GM12864 (cell line): Measurements from ENCODE around the gene FBLN1.

Experiments used
- DNase-seq: peaks from one replicate; pipeline ENCODE4 v3.0.0-alpha.2; 2011; ENCODE audit warnings: low read depth
- H3K4me3 ChIP-seq: 2 replicates; pipeline ENCODE4 v1.5.1; 2011; ENCODE audit warnings: mild to moderate bottlenecking, low read depth, low read length, control low read depth
- CTCF ChIP-seq: IDR thresholded peaks from 2 replicates; pipeline ENCODE4 v1.5.1; 2011; ENCODE audit warnings: low read depth, mild to moderate bottlenecking, moderate library complexity, low read length, control low read depth, inconsistent platforms; ENCODE audit errors: missing control alignments

FBLN1 gene

DNA sequence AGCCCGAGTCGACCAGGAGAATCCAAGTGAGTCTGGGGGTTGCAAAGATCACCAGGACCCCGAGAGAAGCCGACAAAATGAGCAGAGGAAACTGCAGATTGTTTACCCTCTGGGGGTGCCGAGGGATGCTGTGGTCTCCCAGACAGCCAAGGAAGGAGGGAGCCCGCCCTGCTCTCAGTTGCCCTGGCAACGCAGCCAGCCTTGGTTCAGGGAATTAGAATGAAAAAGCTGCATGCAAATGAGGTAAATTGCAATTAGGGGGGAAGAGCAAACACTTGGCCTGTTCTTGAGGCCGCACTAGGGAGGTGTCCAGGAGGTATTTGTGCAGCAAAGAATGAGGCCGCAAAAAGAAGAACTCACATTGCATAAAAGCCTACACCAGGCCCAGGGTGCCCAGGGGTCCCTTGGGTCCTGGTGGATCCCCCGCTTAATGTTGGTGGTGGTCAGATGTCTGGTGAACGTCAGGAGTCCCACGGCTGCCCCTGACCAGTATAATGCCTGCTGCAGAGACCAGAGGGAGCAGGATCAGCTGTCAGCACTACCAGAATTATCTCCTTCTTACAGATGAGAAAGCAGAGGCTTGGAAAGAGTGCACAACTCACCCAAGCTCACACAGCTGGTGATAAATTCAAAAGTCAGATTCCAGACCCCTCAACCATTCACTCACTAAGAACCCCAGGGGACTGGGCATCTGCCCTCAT, 128.6 kb downstream of the FBLN1 start:
- TF ChIP-seq CTCF: no peak
- no peak for DNase-seq
- H3K4me3 ChIP-seq: no peak overlapping the region

DNA sequence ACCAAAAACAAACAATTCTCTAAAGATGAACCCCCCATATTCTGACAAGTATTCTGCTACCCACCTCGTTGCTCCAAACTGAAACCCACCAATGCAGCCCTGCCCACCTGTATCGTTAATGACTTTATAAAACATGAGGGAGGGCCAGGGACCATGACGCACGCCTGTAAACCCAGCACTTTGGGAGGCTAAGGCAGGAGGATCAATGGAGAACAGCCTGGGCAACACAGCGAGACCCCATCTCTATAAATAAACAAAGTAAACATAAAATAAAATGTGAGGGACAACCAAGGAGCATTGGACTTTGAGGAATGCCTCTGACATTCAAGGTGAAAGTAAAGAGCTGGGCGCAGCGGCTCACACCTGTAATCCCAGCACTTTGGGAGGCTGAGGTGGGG, 129.2 kb downstream of the FBLN1 start:
- DNase-seq: no peak
- no peak for TF ChIP-seq CTCF
- H3K4me3 ChIP-seq: no peak overlapping the region

GRCh38 chr22:45632791-45633515, 130.3 kb downstream of the FBLN1 start:
- no peak overlapping the region for H3K4me3 ChIP-seq
- no peak for DNase-seq
- no peak for TF ChIP-seq CTCF

- no peak for DNase-seq
- TF ChIP-seq CTCF: no peak
- H3K4me3 ChIP-seq: no peak overlapping the region
Observed at GRCh38 chr22:45636683-45637082, 134.0 kb downstream of the FBLN1 start.

DNA sequence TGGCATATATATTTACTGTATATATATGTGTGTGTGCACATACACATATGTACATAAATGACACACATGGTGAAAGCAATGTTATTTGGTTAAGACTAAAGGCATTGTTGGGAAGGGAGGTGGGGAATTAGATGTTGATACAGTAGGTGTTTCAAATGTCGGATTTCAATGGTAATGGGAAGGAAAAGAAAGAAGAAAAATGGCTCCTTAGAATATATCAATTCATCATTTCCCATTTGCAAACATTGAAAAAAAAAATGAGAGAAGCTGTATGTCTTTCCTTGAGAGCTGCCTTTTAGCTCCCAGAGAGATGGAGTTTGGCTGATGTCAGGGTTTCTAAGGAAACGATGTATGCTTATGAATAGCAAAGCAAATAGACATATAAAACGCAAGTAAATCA, 135.5 kb downstream of the FBLN1 start:
- no peak for DNase-seq
- TF ChIP-seq CTCF: no peak
- H3K4me3 ChIP-seq: no peak overlapping the region

GRCh38 chr22:45638834-45639746, 136.4 kb downstream of the FBLN1 start:
- no peak for DNase-seq
- no peak overlapping the region for H3K4me3 ChIP-seq
- no peak for TF ChIP-seq CTCF
